PC-3 (cell line): Measurements from ENCODE around the gene RAB8A. TPM values are rescaled to one million over a fixed set of nuclear protein-coding genes. Genes with fewer than 3 reads are reported as not detected.

ENCODE experiments used
- ATAC-seq: fragments of 200-7000 bp; cut with Tn5 transposase; 2 replicates; pipeline ENCODE4 v1.9.1; 2020; ENCODE audit warnings: mild to moderate bottlenecking, moderate library complexity
- BruUV-seq: library from RNA; stranded (reverse); fragments of 400-500 nt; replicated peaks from 2 replicates; lab custom pipeline; 2021; lab: Mats Ljungman, UMichigan
- CTCF ChIA-PET: fragments of 300-600 bp; sonication (Branson Sonifier 250); formaldehyde crosslinking; loops from one replicate; lab custom pipeline; 2022; ENCODE audit warnings: antibody characterized with exemption; lab: Charles Lee
- POLR2A ChIA-PET: fragments of 300-600 bp; sonication (Branson Sonifier 250); formaldehyde crosslinking; loops from one replicate; lab custom pipeline; 2022; ENCODE audit warnings: antibody characterized with exemption; ENCODE audit not compliant: unreplicated experiment; lab: Charles Lee
- DNase-seq: peaks from one replicate; pipeline ENCODE4 v3.0.0-alpha.2; 2015
- H2AFZ ChIP-seq: fragments of 300-600 bp; sonication (generic); 2 replicates; pipeline ENCODE4 v1.6.0; 2016; ENCODE audit warnings: antibody characterized with exemption, low read length
- H3F3A ChIP-seq: fragments of 300-600 bp; sonication (generic); one replicate; pipeline ENCODE4 v1.6.0; 2017; ENCODE audit warnings: antibody characterized with exemption, low read length, control low read depth, mild to moderate bottlenecking; ENCODE audit not compliant: unreplicated experiment
- H3K27ac ChIP-seq: fragments of 300-600 bp; sonication (generic); 2 replicates; pipeline ENCODE4 v1.5.1; 2016; ENCODE audit warnings: mild to moderate bottlenecking, low read length
- H3K27me3 ChIP-seq: fragments of 300-600 bp; sonication (generic); 2 replicates; pipeline ENCODE4 v1.6.1; 2016; ENCODE audit warnings: low read length, mixed read lengths
- H3K36me3 ChIP-seq: fragments of 300-600 bp; sonication (generic); 2 replicates; pipeline ENCODE4 v1.6.1; 2016; ENCODE audit warnings: low read depth, mixed run types, low read length, mixed read lengths
- H3K4me1 ChIP-seq: fragments of 300-600 bp; sonication (generic); 2 replicates; pipeline ENCODE4 v1.5.1; 2016; ENCODE audit warnings: low read length; ENCODE audit not compliant: insufficient read depth
- H3K4me2 ChIP-seq: fragments of 300-600 bp; sonication (generic); 2 replicates; pipeline ENCODE4 v1.6.0; 2016; ENCODE audit warnings: low read length
- H3K4me3 ChIP-seq: fragments of 300-600 bp; sonication (generic); 2 replicates; pipeline ENCODE4 v1.5.1; 2016; ENCODE audit warnings: mild to moderate bottlenecking, low read length, mixed read lengths
- H3K79me2 ChIP-seq: fragments of 300-600 bp; sonication (generic); 2 replicates; pipeline ENCODE4 v1.6.1; 2017; ENCODE audit warnings: low read length, mixed read lengths
- H3K9ac ChIP-seq: fragments of 300-600 bp; sonication (generic); 2 replicates; pipeline ENCODE4 v1.6.0; 2016; ENCODE audit warnings: mild to moderate bottlenecking, low read length
- H3K9me2 ChIP-seq: fragments of 300-600 bp; sonication (generic); replicated peaks from 2 replicates; pipeline ENCODE4 v1.6.1; 2016; ENCODE audit warnings: mixed run types, low read length, mixed read lengths
- H3K9me3 ChIP-seq: fragments of 300-600 bp; sonication (generic); 2 replicates; pipeline ENCODE4 v1.6.1; 2016; ENCODE audit warnings: low read length, mixed read lengths
- H4K20me1 ChIP-seq: fragments of 300-600 bp; sonication (generic); 2 replicates; pipeline ENCODE4 v1.6.1; 2016; ENCODE audit warnings: low read length, mixed read lengths
- CTCF ChIP-seq: fragments of 300-600 bp; sonication (generic); conservative IDR thresholded peaks from 2 replicates; pipeline ENCODE4 v1.5.1; 2017; ENCODE audit warnings: antibody characterized with exemption, low read depth, mild to moderate bottlenecking, low read length
- EZH2 ChIP-seq: fragments of 300-600 bp; sonication (generic); IDR thresholded peaks from one replicate; pipeline ENCODE4 v1.6.1; 2017; ENCODE audit warnings: antibody characterized with exemption, mild to moderate bottlenecking, low read length; ENCODE audit not compliant: unreplicated experiment
- EZH2phosphoT487 ChIP-seq: fragments of 300-600 bp; sonication (generic); IDR thresholded peaks from 2 replicates; pipeline ENCODE4 v1.6.1; 2018; ENCODE audit warnings: mild to moderate bottlenecking, antibody characterized with exemption, low read length, borderline replicate concordance
- intact Hi-C: fragments of 100-400 bp; cut with micrococcal nuclease; formaldehyde crosslinking; loops from 2 replicates; pipeline ENCODE4 v1.9.0; 2023
- total RNA-seq: library from RNA; depleted of rRNA; stranded (reverse); fragments of >200 nt; gene quantifications from 2 replicates; pipeline ENCODE4 v1.2.3, GENCODE V29; 2014

RAB8A gene
- total RNA-seq, 1 experiment from 2014 or later, result 94.5 TPM

DNA sequence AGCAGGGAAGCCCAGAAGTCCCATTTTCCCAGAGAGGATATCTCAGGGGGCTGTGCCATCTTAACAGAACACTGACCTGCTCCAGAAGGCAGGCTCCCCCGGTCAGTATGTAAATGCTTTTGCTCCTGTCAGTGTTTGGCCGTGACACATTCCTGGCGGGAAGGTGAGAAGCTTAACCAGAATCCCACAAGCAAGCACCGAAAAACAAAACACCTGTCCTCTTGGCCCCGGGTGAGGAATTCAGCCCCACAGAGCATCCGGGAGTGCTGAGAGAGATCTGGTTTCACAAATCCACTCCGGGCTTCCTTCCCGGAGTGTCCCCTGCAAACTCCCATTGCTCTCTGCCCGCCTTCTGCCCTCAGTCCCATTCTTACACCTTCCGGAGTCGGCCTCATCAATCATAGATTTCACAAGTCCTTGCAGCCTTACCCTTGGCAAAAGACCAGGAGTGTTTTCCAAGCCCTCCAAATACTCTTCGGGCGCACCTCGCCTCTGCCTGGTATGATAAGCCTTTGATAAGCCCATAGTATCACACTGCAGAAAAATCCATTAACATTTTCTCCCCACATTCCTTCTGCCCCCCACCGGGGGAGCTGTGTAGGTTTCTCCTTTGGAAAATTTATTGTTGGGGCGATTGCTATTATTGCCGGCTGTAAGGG is 23.2 kb upstream of the RAB8A start:
- intact Hi-C loops, result no loop called here
- Histone ChIP-seq H3K9me2 (no peaks in the 10 kb centered on the region), H3K79me2 (no peaks in the 10 kb centered on the region), H2AFZ (no peak overlapping the region), H3K27ac (no peak overlapping the region), H3K9ac (no peak overlapping the region), H3K36me3 (peaks cover 63% of the 10 kb centered on the region), H3K9me3 (no peaks in the 10 kb centered on the region), H3K4me2 (no peak overlapping the region), H3K27me3 (no peaks in the 10 kb centered on the region), H3K4me3 (no peak overlapping the region), H3K4me1 (peaks cover 7% of the 10 kb centered on the region), H3F3A (no peaks in the 10 kb centered on the region), H4K20me1 (no peaks in the 10 kb centered on the region)
- ATAC-seq (no peak), DNase-seq (no peak)
- ChIA-PET CTCF (interaction anchor here (0.6 kb wide), 1 partner anchor 66 kb away, joined by 3 read pairs; no protein-coding TSS in a partner anchor), POLR2A (no interaction called here)
- no TSS peak for BruUV-seq
- TF ChIP-seq EZH2phosphoT487, result no peak
- TF ChIP-seq EZH2, result no peak
- TF ChIP-seq CTCF, result peak; percentile 42

GRCh38 chr19:16089010-16089846 is 22.5 kb upstream of the RAB8A start:
- ChIA-PET CTCF (interaction anchor here (0.6 kb wide), 1 partner anchor 65 kb away, joined by 3 read pairs; no protein-coding TSS in a partner anchor), POLR2A (no interaction called here)
- Histone ChIP-seq H4K20me1 (no peaks in the 10 kb centered on the region), H3K4me1 (peaks cover 12% of the 10 kb centered on the region), H3K27me3 (no peaks in the 10 kb centered on the region), H3K36me3 (peaks cover 60% of the 10 kb centered on the region), H3K4me2 (no peak overlapping the region), H3F3A (no peaks in the 10 kb centered on the region), H3K9ac (no peak overlapping the region), H3K27ac (no peak overlapping the region), H2AFZ (no peak overlapping the region), H3K9me3 (no peaks in the 10 kb centered on the region), H3K9me2 (no peaks in the 10 kb centered on the region), H3K4me3 (no peak overlapping the region), H3K79me2 (no peaks in the 10 kb centered on the region)
- DNase-seq (no peak), ATAC-seq (no peak)
- intact Hi-C loops, result no loop called here
- no peak; the same call in 1 of the 2 replicates for TF ChIP-seq CTCF
- no peak for TF ChIP-seq EZH2
- no peak for TF ChIP-seq EZH2phosphoT487
- no TSS peak for BruUV-seq
